Suprapubic skin (tissue), 4 donors: Measurements from ENCODE around the gene ATPAF2. TPM values are rescaled to one million over a fixed set of nuclear protein-coding genes. Genes with fewer than 3 reads are reported as not detected.

ENCODE experiments used
- DNase-seq, 2 donors: peaks; one replicate each; pipeline ENCODE4 v3.0.0-alpha.2; 2019; ENCODE audit warnings: low spot score in 2 of 2
- H3K27ac ChIP-seq: fragments of 200-600 bp; sonication (generic); one replicate; pipeline ENCODE4 v1.5.1; 2019
- H3K27me3 ChIP-seq: fragments of 200-600 bp; sonication (generic); one replicate; pipeline ENCODE4 v1.5.1; 2019
- H3K36me3 ChIP-seq: fragments of 200-600 bp; sonication (generic); one replicate; pipeline ENCODE4 v1.5.1; 2019
- H3K4me1 ChIP-seq: fragments of 200-600 bp; sonication (generic); one replicate; pipeline ENCODE4 v1.5.1; 2019
- H3K4me3 ChIP-seq: fragments of 200-600 bp; sonication (generic); one replicate; pipeline ENCODE4 v1.5.1; 2019; ENCODE audit warnings: mild to moderate bottlenecking
- H3K9me3 ChIP-seq: fragments of 200-600 bp; sonication (generic); one replicate; pipeline ENCODE4 v1.5.1; 2019
- EP300 ChIP-seq: sonication (generic); formaldehyde crosslinking; IDR thresholded peaks from one replicate; pipeline ENCODE4 v1.6.1; 2017; ENCODE audit warnings: antibody characterized with exemption
- POLR2A ChIP-seq, 2 donors: fragments of 450-650 bp; IDR thresholded peaks; one replicate each; pipeline ENCODE4 v1.6.1; 2017; ENCODE audit warnings: antibody characterized with exemption in 2 of 2, mild to moderate bottlenecking in 2 of 2, moderate library complexity in 2 of 2
- POLR2AphosphoS5 ChIP-seq, 3 donors: sonication (generic); formaldehyde crosslinking; IDR thresholded peaks; one replicate each; pipeline ENCODE4 v1.6.1; 2017; ENCODE audit warnings: antibody characterized with exemption in 3 of 3
- WGBS: methylation state at CpG from one replicate; pipeline ENCODE4 v1.1.5; 2018; 5-methylcytosine and 5-hydroxymethylcytosine counted together
- total RNA-seq, 4 donors: library from RNA; depleted of rRNA; stranded (reverse); fragments of >200 nt; gene quantifications; one replicate each; pipeline ENCODE4 v1.1.0, GENCODE V29; 2016
- TF ChIP-seq, protein P1 (sequence below), 2 donors: fragments of 200-600 bp in 1 of 2; fragments of 450-650 bp in 1 of 2; sonication (generic) in 1 of 2; IDR thresholded peaks; one replicate each; pipeline ENCODE4 v1.5.1; 2016 to 2019; ENCODE audit warnings: antibody characterized with exemption in 2 of 2, mild to moderate bottlenecking in 1 of 2, moderate library complexity in 1 of 2

The ATPAF2 gene
- total RNA-seq, 4 donors from 2014 or later: 18.2 to 41.6 (median 24.2) TPM

DNA sequence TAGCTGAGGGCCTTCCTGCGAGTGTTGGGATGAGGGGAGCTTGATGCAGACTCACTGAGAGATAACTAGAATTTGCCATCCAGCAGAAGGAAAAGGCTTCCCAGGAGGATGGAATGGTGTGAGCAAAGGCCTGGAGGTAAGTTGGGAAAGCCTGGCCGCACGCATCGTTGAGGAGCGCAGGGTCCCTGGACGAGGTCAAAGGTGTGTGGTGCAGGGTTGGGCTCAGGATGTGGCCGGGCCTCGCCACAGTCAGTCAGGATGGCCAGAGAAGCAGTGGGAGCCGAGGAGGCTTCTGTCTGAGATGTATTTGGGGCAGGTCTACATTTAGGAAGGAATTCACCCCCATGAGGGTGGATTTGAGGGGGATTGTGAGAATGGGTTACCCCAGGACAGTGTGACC lies 49.9 kb downstream of the ATPAF2 start:
- no peak for TF ChIP-seq POLR2A (IDR thresholded peaks at IDR 0.05)
- no peak for TF ChIP-seq EP300
- TF ChIP-seq, protein P1, sequence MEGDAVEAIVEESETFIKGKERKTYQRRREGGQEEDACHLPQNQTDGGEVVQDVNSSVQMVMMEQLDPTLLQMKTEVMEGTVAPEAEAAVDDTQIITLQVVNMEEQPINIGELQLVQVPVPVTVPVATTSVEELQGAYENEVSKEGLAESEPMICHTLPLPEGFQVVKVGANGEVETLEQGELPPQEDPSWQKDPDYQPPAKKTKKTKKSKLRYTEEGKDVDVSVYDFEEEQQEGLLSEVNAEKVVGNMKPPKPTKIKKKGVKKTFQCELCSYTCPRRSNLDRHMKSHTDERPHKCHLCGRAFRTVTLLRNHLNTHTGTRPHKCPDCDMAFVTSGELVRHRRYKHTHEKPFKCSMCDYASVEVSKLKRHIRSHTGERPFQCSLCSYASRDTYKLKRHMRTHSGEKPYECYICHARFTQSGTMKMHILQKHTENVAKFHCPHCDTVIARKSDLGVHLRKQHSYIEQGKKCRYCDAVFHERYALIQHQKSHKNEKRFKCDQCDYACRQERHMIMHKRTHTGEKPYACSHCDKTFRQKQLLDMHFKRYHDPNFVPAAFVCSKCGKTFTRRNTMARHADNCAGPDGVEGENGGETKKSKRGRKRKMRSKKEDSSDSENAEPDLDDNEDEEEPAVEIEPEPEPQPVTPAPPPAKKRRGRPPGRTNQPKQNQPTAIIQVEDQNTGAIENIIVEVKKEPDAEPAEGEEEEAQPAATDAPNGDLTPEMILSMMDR (IDR thresholded peaks at IDR 0.05): no peak
- no peak for TF ChIP-seq POLR2AphosphoS5 (IDR thresholded peaks at IDR 0.05)
- 89% methylated on average over 9 of the region's 9 CpGs for WGBS
- H3K36me3 ChIP-seq: no peaks in the 10 kb centered on the region
- H3K27ac ChIP-seq: no peak overlapping the region
- H3K27me3 ChIP-seq: no peaks in the 10 kb centered on the region
- H3K9me3 ChIP-seq: no peaks in the 10 kb centered on the region
- peaks cover 12% of the 10 kb centered on the region for H3K4me1 ChIP-seq
- no peak overlapping the region for H3K4me3 ChIP-seq
- DNase-seq: no peak

DNA sequence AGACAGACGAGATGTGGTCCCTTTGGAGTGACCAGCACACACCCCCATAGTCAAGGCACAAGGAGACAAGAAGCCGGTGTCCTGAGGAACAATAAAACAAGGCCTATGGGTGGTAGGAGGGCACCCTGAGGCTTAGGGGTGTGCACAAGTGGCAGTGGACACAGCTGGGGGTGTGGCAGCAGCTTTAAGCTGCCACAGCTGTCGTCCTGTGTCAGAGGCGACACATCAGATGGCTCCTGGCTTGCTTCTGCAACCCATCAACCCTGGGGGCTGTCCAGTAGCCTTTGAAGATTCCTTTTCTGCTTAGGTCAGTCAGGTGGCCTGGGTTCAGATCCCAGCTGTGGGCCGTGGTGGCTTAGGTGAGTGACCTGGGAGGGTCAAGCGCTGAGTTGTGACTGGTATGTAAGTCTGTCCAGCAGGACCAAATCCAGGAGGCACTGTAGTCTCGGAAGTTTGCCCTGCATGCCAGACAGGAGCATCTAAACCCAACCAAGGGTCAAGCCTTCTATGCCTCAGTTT lies 50.5 kb downstream of the ATPAF2 start:
- no peak overlapping the region for H3K4me3 ChIP-seq
- no peaks in the 10 kb centered on the region for H3K36me3 ChIP-seq
- peaks cover 12% of the 10 kb centered on the region for H3K4me1 ChIP-seq
- H3K27me3 ChIP-seq: no peaks in the 10 kb centered on the region
- WGBS: 98% methylated on average over 4 of the region's 7 CpGs
- TF ChIP-seq POLR2A (IDR thresholded peaks at IDR 0.05) (no peak), POLR2AphosphoS5 (IDR thresholded peaks at IDR 0.05) (no peak), EP300 (no peak)
- TF ChIP-seq, protein P1 (IDR thresholded peaks at IDR 0.05): no peak
- DNase-seq: no peak
- H3K9me3 ChIP-seq: no peaks in the 10 kb centered on the region
- no peak overlapping the region for H3K27ac ChIP-seq

DNA sequence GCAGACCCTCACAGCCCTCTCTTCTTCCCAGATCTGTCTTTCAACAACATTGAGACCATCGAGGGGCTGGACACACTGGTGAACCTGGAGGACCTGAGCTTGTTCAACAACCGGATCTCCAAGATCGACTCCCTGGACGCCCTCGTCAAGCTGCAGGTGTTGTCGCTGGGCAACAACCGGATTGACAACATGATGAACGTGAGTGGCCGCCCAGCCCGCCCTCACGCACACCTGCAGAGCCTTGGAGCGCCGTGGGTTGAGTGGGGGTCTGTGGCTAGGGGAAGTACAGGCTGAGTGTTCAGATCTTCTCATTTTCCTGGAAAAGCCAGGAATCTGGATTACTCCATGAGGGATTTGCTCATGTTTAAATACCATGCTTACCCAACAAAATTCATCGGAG lies 51.1 kb downstream of the ATPAF2 start:
- 64% methylated on average over 14 of the region's 14 CpGs for WGBS
- Histone ChIP-seq H3K27ac (no peak overlapping the region), H3K4me3 (no peak overlapping the region), H3K36me3 (no peaks in the 10 kb centered on the region), H3K9me3 (no peaks in the 10 kb centered on the region), H3K27me3 (no peaks in the 10 kb centered on the region), H3K4me1 (peaks cover 15% of the 10 kb centered on the region)
- TF ChIP-seq EP300: no peak
- no peak for TF ChIP-seq POLR2AphosphoS5 (IDR thresholded peaks at IDR 0.05)
- TF ChIP-seq, protein P1 (IDR thresholded peaks at IDR 0.05): no peak
- no peak for TF ChIP-seq POLR2A (IDR thresholded peaks at IDR 0.05)
- no peak for DNase-seq

DNA sequence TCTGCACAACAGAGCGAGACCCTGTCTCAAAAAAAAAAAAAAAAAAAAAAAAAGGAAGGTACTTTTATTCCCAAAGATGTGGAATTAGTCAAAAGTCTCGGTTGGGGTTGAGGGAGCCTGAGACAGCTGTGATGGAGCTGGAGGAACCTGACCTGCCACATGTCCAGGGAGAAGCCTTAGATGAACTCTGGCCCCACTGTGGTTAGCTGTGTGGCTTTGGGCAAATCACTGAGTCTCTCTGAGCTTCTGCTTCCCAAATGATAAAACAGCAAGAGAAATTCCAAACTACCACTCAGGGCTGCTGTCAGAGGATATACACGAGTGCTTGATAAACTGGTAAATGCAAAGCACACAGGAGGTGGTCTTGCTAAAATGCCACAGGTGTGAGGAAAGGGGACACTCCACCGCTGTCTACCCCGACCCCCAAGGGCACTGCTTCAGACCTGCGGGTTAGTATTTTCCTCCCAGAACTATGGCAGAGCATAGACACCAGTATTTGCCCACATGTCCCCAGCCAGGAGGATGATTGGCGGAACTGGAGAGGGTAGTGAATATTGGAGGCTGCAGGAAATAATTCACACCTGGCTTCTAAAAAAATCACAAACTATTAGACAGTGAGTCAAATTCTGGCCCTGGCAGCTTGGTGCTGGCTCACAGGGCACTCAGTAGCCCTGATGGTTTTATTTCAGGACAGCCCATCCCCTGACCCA lies 51.6 kb downstream of the ATPAF2 start:
- Histone ChIP-seq H3K9me3 (no peaks in the 10 kb centered on the region), H3K27me3 (no peaks in the 10 kb centered on the region), H3K4me1 (peaks cover 19% of the 10 kb centered on the region), H3K36me3 (no peaks in the 10 kb centered on the region), H3K27ac (no peak overlapping the region), H3K4me3 (no peak overlapping the region)
- TF ChIP-seq POLR2A (IDR thresholded peaks at IDR 0.05) (no peak), POLR2AphosphoS5 (IDR thresholded peaks at IDR 0.05) (no peak), EP300 (no peak)
- TF ChIP-seq, protein P1 (IDR thresholded peaks at IDR 0.05): no peak
- no peak for DNase-seq
- 90% methylated on average over 7 of the region's 7 CpGs for WGBS

DNA sequence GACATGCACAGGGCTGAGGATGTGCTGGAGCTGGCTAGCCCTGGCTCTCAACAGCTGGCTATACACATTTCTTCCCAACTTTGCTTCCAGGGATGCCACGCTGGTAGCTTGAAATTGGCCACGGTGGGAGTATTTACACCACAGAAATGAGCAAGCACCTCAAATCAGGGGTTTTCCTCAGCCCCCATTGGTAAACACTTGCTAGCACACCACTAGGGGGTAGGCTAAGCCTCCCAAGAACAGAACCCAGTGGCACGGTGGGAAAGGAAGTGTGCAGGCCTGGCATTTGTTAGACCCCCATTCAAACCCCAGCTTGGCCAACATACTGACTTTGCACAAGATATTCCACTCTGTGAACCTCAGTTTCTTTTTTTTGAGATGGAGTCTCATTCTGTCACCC lies 53.4 kb downstream of the ATPAF2 start:
- TF ChIP-seq POLR2A (IDR thresholded peaks at IDR 0.05) (no peak), EP300 (no peak), POLR2AphosphoS5 (IDR thresholded peaks at IDR 0.05) (no peak)
- TF ChIP-seq, protein P1 (IDR thresholded peaks at IDR 0.05): no peak
- Histone ChIP-seq H3K27ac (no peak overlapping the region), H3K4me3 (no peak overlapping the region), H3K36me3 (no peaks in the 10 kb centered on the region), H3K9me3 (no peaks in the 10 kb centered on the region), H3K4me1 (peaks cover 16% of the 10 kb centered on the region), H3K27me3 (no peaks in the 10 kb centered on the region)
- DNase-seq: no peak
- WGBS: 72% methylated on average over 3 of the region's 3 CpGs
